GM23248 (cell line): Measurements from ENCODE around the gene RGS14.

ENCODE experiments used
- EZH2 ChIP-seq: fragments of 200-600 bp; sonication (generic); IDR thresholded peaks from 2 replicates; pipeline ENCODE4 v1.6.1; 2018; ENCODE audit warnings: antibody characterized with exemption, mild to moderate bottlenecking; ENCODE audit not compliant: insufficient read depth, poor library complexity, severe bottlenecking
- EZH2phosphoT487 ChIP-seq: fragments of 200-600 bp; sonication (generic); IDR thresholded peaks from 2 replicates; pipeline ENCODE4 v1.6.1; 2018; ENCODE audit warnings: antibody characterized with exemption, moderate library complexity, mild to moderate bottlenecking, low read depth; ENCODE audit not compliant: insufficient read depth

- TF ChIP-seq EZH2phosphoT487 (no peak), EZH2 (no peak)
Observed at GRCh38 chr5:177419046-177419445, 61.3 kb downstream of the RGS14 start.
